GM23248 (cell line): ENCODE data around the gene OSBPL6. TPM values are rescaled to one million over a fixed set of nuclear protein-coding genes. Genes with fewer than 3 reads are reported as not detected.
A peak's percentile ranks its signal among the peaks of the same experiment; 100 is the strongest.
"Not testable (repeated sequence)": the region's sequence is repeated elsewhere in the genome, so short reads cannot be mapped to it uniquely, and the experiment has no call there.

ENCODE experiments used
- DNase-seq: peaks from one replicate; pipeline ENCODE4 v3.0.0-alpha.2; 2015
- H2AFZ ChIP-seq: fragments of 200-600 bp; sonication (generic); 2 replicates; pipeline ENCODE4 v1.6.1; 2016; ENCODE audit warnings: antibody characterized with exemption
- H3F3A ChIP-seq: fragments of 200-600 bp; sonication (generic); 2 replicates; pipeline ENCODE4 v1.6.1; 2016; ENCODE audit warnings: mild to moderate bottlenecking, antibody characterized with exemption, mixed run types; ENCODE audit not compliant: insufficient read depth
- H3K27ac ChIP-seq: fragments of 200-600 bp; sonication (generic); 2 replicates; pipeline ENCODE4 v1.5.1; 2016; ENCODE audit warnings: mild to moderate bottlenecking
- H3K27me3 ChIP-seq: fragments of 200-600 bp; sonication (generic); replicated peaks from 2 replicates; pipeline ENCODE4 v1.6.1; 2016; ENCODE audit warnings: mild to moderate bottlenecking; ENCODE audit not compliant: insufficient read depth
- H3K36me3 ChIP-seq: fragments of 200-600 bp; sonication (generic); 2 replicates; pipeline ENCODE4 v1.6.1; 2016; ENCODE audit warnings: low read depth, mild to moderate bottlenecking
- H3K4me1 ChIP-seq: fragments of 200-600 bp; sonication (generic); 2 replicates; pipeline ENCODE4 v1.6.1; 2016; ENCODE audit warnings: mild to moderate bottlenecking; ENCODE audit not compliant: insufficient read depth
- H3K4me2 ChIP-seq: fragments of 200-600 bp; sonication (generic); one replicate; pipeline ENCODE4 v1.6.1; 2016; ENCODE audit warnings: mild to moderate bottlenecking; ENCODE audit not compliant: unreplicated experiment
- H3K4me3 ChIP-seq: fragments of 200-600 bp; sonication (generic); 2 replicates; pipeline ENCODE4 v1.5.1; 2016; ENCODE audit warnings: mild to moderate bottlenecking
- H3K79me2 ChIP-seq: fragments of 200-600 bp; sonication (generic); 2 replicates; pipeline ENCODE4 v1.6.1; 2016; ENCODE audit warnings: mild to moderate bottlenecking; ENCODE audit not compliant: insufficient read depth
- H3K9ac ChIP-seq: fragments of 200-600 bp; sonication (generic); 2 replicates; pipeline ENCODE4 v1.6.1; 2016; ENCODE audit warnings: mild to moderate bottlenecking
- H3K9me2 ChIP-seq: fragments of 200-600 bp; sonication (generic); 2 replicates; pipeline ENCODE4 v1.6.1; 2016; ENCODE audit warnings: mixed run types, mild to moderate bottlenecking, moderate library complexity; ENCODE audit not compliant: insufficient read depth
- H3K9me3 ChIP-seq: fragments of 200-600 bp; sonication (generic); one replicate; pipeline ENCODE4 v1.6.1; 2017; ENCODE audit warnings: low read depth
- H4K20me1 ChIP-seq: fragments of 200-600 bp; sonication (generic); 2 replicates; pipeline ENCODE4 v1.6.0; 2016; ENCODE audit not compliant: insufficient read depth
- EZH2 ChIP-seq: fragments of 200-600 bp; sonication (generic); IDR thresholded peaks from 2 replicates; pipeline ENCODE4 v1.6.1; 2018; ENCODE audit warnings: antibody characterized with exemption, mild to moderate bottlenecking; ENCODE audit not compliant: insufficient read depth, poor library complexity, severe bottlenecking
- EZH2phosphoT487 ChIP-seq: fragments of 200-600 bp; sonication (generic); IDR thresholded peaks from 2 replicates; pipeline ENCODE4 v1.6.1; 2018; ENCODE audit warnings: antibody characterized with exemption, moderate library complexity, mild to moderate bottlenecking, low read depth; ENCODE audit not compliant: insufficient read depth
- WGBS, 2 experiments: methylation state at CpG; one replicate each; pipeline ENCODE4 v1.1.6; 2015 to 2017; ENCODE audit warnings: low lambda C conversion rate in 2 of 2, low coverage in 1 of 2; ENCODE audit errors: missing lambda C conversion rate in 2 of 2; 5-methylcytosine and 5-hydroxymethylcytosine counted together
- in situ Hi-C: fragments of 300-500 bp; cut with MboI; formaldehyde crosslinking; loops from 2 replicates; pipeline ENCODE4 v1.15.0; 2020
- polyA plus RNA-seq: library from polyadenylated mRNA; unstranded; fragments of >200 nt; fragmentation: Nextera tagmentation; extraction: Ambion mirVana; gene quantifications from 2 replicates; pipeline ENCODE4 v1.2.1, GENCODE V29; 2016
- total RNA-seq: library from RNA; depleted of rRNA; stranded (reverse); fragments of >200 nt; shearing (Covaris generic); gene quantifications from 2 replicates; pipeline ENCODE4 v1.2.3, GENCODE V29; 2014

The OSBPL6 gene
- total and polyA plus RNA-seq, 2 experiments from 2014 or later, result 6.3 to 11.8 TPM

DNA sequence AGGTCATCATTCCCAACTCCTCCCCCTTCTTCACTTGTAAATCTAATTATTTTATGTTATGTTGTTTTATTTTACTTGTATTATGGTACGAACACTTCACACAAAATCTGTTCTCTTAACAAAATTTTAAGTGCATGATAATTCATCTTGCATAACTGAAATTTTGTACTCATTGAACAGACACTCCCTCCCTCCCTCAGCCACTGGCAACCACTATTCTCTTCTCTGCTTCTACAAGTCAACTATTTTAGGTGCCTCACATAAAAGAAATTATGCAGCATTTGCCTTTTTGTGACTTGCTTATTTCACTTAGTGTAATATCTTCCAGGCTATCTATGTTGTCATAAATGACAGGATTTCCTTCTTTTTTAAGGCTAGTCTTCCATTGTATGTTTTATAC lies 30.4 kb upstream of the OSBPL6 start:
- Histone ChIP-seq H3K9me2 (no peaks in the 10 kb centered on the region), H3K9ac (no peak overlapping the region), H3K4me1 (peaks cover 8% of the 10 kb centered on the region; the same call in 1 of the 2 replicates), H3K4me2 (peak overlapping the region; percentile 47), H3K36me3 (no peaks in the 10 kb centered on the region), H3K4me3 (no peak overlapping the region), H2AFZ (peak overlapping the region; percentile 79), H3K27me3 (no peaks in the 10 kb centered on the region), H4K20me1 (no peaks in the 10 kb centered on the region), H3K9me3 (no peaks in the 10 kb centered on the region), H3K27ac (0 out of 2 replicates have a peak overlapping the region, but pooled peaks have one; percentile 19), H3K79me2 (no peaks in the 10 kb centered on the region), H3F3A (no peaks in the 10 kb centered on the region)
- in situ Hi-C loops, result no loop called here
- 0 to 14% methylated on average over 1 of the region's 1 CpG for WGBS, 2 experiments
- no peak for DNase-seq
- no peak for TF ChIP-seq EZH2

DNA sequence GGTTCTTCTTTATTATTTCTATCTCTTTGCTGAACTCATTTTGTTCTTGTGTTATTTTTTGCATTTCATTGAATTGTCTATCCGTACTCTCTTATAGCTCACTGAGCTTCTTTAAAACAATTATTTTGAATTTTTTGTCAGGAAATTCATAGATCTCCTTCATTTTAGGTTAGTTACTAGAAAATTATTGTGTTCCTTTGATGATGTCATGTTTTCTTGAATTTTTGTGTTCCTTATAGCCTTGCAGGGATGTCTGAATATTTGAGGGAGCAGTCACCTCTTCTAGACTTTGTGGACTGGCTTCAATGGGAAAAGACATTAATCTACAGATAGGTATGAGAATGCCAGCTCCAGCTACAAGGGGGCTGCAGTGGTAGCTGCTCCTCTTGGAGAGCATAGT lies 20.7 kb upstream of the OSBPL6 start:
- DNase-seq, result no peak
- Histone ChIP-seq H3K4me1 (peaks cover 5% of the 10 kb centered on the region; the same call in 1 of the 2 replicates), H4K20me1 (no peaks in the 10 kb centered on the region), H3K4me2 (no peak overlapping the region), H3K36me3 (no peaks in the 10 kb centered on the region), H3K9me3 (no peaks in the 10 kb centered on the region), H3K9me2 (no peaks in the 10 kb centered on the region), H3K9ac (no peak overlapping the region), H3F3A (no peaks in the 10 kb centered on the region), H3K79me2 (no peaks in the 10 kb centered on the region), H2AFZ (no peak overlapping the region), H3K27me3 (no peaks in the 10 kb centered on the region), H3K27ac (no peak overlapping the region), H3K4me3 (no peak overlapping the region)
- 94 to 96% methylated on average over 1 of the region's 1 CpG for WGBS, 2 experiments
- no peak for TF ChIP-seq EZH2phosphoT487
- no peak for TF ChIP-seq EZH2
- in situ Hi-C loops, result no loop called here

DNA sequence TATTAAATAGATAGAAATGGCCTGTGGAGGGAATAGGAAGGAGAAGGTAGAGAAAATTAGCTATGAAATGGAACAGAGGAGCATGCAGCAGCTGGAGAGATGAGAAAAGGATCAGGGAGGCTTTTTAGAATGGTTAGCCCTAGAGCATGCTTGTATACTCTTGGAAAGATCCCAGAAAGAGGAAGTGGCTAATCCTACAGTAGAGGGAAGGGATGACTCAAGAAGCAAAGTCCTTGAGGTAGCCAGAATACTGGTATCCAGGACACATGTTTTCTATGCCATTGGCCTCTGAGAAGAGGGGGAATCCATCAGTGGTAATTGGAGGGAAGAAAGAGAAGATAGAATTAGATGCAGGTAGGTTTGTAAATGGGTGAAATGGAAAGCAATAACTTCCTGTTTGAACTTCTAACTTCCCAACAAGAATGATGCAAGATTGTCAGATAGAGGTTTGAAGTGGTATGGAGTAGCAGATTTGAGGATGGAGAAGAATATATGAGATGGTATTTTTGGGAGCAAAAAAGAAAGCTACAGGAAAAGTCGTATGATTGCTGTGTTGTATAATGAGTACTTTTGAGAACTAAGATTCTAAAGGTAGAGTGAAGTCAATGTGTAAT lies 17.1 kb upstream of the OSBPL6 start:
- TF ChIP-seq EZH2, result no peak
- no peak for TF ChIP-seq EZH2phosphoT487
- peak; percentile 80 for DNase-seq

DNA sequence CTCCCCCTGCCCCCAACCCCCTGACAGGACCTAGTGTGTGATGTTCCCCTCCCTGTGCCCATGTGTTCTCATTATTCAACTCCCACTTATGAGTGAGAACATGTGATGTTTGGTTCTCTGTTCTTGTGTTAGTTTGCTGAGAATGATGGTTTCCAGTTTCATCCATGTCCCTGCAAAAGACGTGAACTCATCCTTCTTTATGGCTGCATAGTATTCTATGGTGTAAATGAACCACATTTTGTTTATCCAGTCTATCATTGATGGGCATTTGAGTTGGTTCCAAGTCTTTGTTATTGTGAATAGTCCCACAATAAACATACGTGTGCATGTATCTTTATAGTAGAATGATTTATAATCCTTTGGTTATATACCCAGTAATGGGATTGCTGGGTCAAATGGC lies 13.7 kb upstream of the OSBPL6 start:
- H3K79me2 ChIP-seq, H4K20me1 ChIP-seq, H3K9me3 ChIP-seq, H2AFZ ChIP-seq, in situ Hi-C loops, H3K9ac ChIP-seq, H3K4me3 ChIP-seq, H3K4me2 ChIP-seq, H3K36me3 ChIP-seq, DNase-seq, H3K27ac ChIP-seq, H3K4me1 ChIP-seq, H3K9me2 ChIP-seq, H3K27me3 ChIP-seq, H3F3A ChIP-seq: not testable (repeated sequence)
- WGBS, 2 experiments, result 59 to 72% methylated on average over 2 of the region's 2 CpGs

More for the DNA sequence above, 17.1 kb upstream of the OSBPL6 start:
- Histone ChIP-seq H3F3A (no peaks in the 10 kb centered on the region), H4K20me1 (no peaks in the 10 kb centered on the region), H3K79me2 (no peaks in the 10 kb centered on the region), H3K4me1 (peaks cover 5% of the 10 kb centered on the region; the same call in 1 of the 2 replicates), H3K27ac (no peak overlapping the region), H2AFZ (no peak overlapping the region), H3K27me3 (no peaks in the 10 kb centered on the region), H3K9me3 (no peaks in the 10 kb centered on the region), H3K9me2 (no peaks in the 10 kb centered on the region), H3K36me3 (no peaks in the 10 kb centered on the region), H3K4me3 (no peak overlapping the region), H3K9ac (no peak overlapping the region), H3K4me2 (no peak overlapping the region)
- in situ Hi-C loops, result no loop called here
- 74 to 80% methylated on average over 1 of the region's 1 CpG for WGBS, 2 experiments

DNA sequence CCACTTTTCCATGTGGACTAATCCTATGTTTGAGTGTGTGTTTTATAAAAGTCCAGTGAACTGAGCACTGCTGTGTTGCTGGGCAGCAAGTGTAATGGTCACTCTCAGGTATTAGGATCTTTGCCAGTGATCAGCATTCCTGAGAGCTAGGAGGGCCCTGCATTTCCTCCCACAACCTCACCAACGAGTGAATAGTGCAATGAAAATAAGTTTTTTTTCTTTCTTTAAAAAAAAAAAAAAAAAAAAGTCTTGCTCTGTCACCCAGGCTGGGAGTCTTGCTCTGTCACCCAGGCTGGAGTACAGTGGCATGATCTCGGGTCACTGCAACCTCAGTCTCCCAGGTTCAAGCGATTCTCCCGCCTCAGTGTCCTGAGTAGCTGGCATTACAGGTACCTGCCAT lies 6.5 kb upstream of the OSBPL6 start:
- H3K9me3 ChIP-seq, result no peaks in the 10 kb centered on the region
- no peak overlapping the region for H3K27ac ChIP-seq
- H2AFZ ChIP-seq, result no peak overlapping the region
- no peaks in the 10 kb centered on the region for H4K20me1 ChIP-seq
- H3K4me1 ChIP-seq, result no peaks in the 10 kb centered on the region
- no peak overlapping the region for H3K4me2 ChIP-seq
- no peaks in the 10 kb centered on the region for H3F3A ChIP-seq
- H3K9me2 ChIP-seq, result no peaks in the 10 kb centered on the region
- H3K79me2 ChIP-seq, result no peaks in the 10 kb centered on the region
- no peaks in the 10 kb centered on the region for H3K36me3 ChIP-seq
- in situ Hi-C loops, result no loop called here
- no peaks in the 10 kb centered on the region for H3K27me3 ChIP-seq
- WGBS, 2 experiments, result 73 to 82% methylated on average over 4 of the region's 4 CpGs
- H3K9ac ChIP-seq, result no peak overlapping the region
- DNase-seq, result no peak
- TF ChIP-seq EZH2phosphoT487 (no peak), EZH2 (no peak)
- H3K4me3 ChIP-seq, result no peak overlapping the region
